A549 (cell line): ENCODE measurements around the gene TBX15. TPM values are rescaled to one million over a fixed set of nuclear protein-coding genes. Genes with fewer than 3 reads are reported as not detected.

Experiments used
- ATAC-seq, 2 experiments: fragments of 200-7000 bp in 1 of 2; fragments of >200 bp in 1 of 2; cut with Nextera tagmentation in 1 of 2; cut with Tn5 transposase in 1 of 2; 3 replicates each; pipeline versions ENCODE4 v1.8.0 to v1.9.1; 2018 to 2020; ENCODE audit warnings: mild to moderate bottlenecking in 1 of 2, moderate library complexity in 1 of 2
- CTCF ChIA-PET: fragments of 300-600 bp; sonication (Branson Sonifier 250); formaldehyde crosslinking; extraction: SDS; loops from one replicate; lab custom pipeline; 2021; ENCODE audit warnings: antibody characterized with exemption, inconsistent platforms; lab: Yijun Ruan, JAX
- POLR2A ChIA-PET: fragments of 350-600 bp; formaldehyde crosslinking; extraction: SDS; loops from one replicate; lab custom pipeline; 2021; ENCODE audit warnings: antibody characterized with exemption, inconsistent platforms; lab: Yijun Ruan, JAX
- DNase-seq, 2 experiments: peaks; one replicate each; pipeline versions ENCODE4 v3.0.0 to v3.0.0-alpha.2; 2011 to 2016; ENCODE audit warnings: low read depth in 1 of 2, low spot score in 1 of 2
- FAIRE-seq: peaks from 2 replicates; lab custom pipeline; 2011; peaks lifted over from hg19 to GRCh38; lab: Jason Lieb, UNC
- H3K27ac ChIP-seq, 2 experiments: fragments of >200 bp; sonication (Bioruptor Twin); formaldehyde crosslinking; 3 replicates each; pipeline ENCODE4 v1.5.1; 2016 to 2017
- H3K4me1 ChIP-seq: fragments of >200 bp; sonication (Bioruptor Twin); formaldehyde crosslinking; 3 replicates; pipeline ENCODE4 v1.6.1; 2016
- H3K4me2 ChIP-seq: fragments of >200 bp; sonication (Bioruptor Twin); formaldehyde crosslinking; 3 replicates; pipeline ENCODE4 v1.6.1; 2016
- H3K4me3 ChIP-seq: fragments of >200 bp; sonication (Bioruptor Twin); formaldehyde crosslinking; 3 replicates; pipeline ENCODE4 v1.5.1; 2016
- H3K9me3 ChIP-seq: fragments of >200 bp; sonication (Bioruptor Twin); formaldehyde crosslinking; 3 replicates; pipeline ENCODE4 v1.6.1; 2016
- BHLHE40 ChIP-seq: IDR thresholded peaks from 2 replicates; pipeline ENCODE4 v1.6.1; 2012; ENCODE audit warnings: low read depth, low read length, inconsistent platforms
- ESRRA ChIP-seq: fragments of 150-350 bp; IDR thresholded peaks from 2 replicates; pipeline ENCODE4 v1.6.1; 2014; ENCODE audit warnings: mild to moderate bottlenecking, low read length, borderline replicate concordance
- HDAC2 ChIP-seq: fragments of 200-600 bp; sonication (generic); IDR thresholded peaks from 2 replicates; pipeline ENCODE4 v1.6.1; 2016
- HOXA7 ChIP-seq: fragments of 250-450 bp; sonication (Bioruptor Pico); IDR thresholded peaks from 2 replicates; pipeline ENCODE4 v1.5.0; 2020; ENCODE audit warnings: mild to moderate bottlenecking, moderate library complexity
- HOXB13 ChIP-seq: fragments of 250-450 bp; sonication (Bioruptor Pico); IDR thresholded peaks from 2 replicates; pipeline ENCODE4 v1.5.0; 2020; ENCODE audit warnings: low read depth, mild to moderate bottlenecking, moderate library complexity
- HOXB5 ChIP-seq: fragments of 250-450 bp; sonication (Bioruptor Pico); IDR thresholded peaks from 2 replicates; pipeline ENCODE4 v1.5.0; 2020; ENCODE audit warnings: mild to moderate bottlenecking, moderate library complexity
- JUNB ChIP-seq: fragments of >200 bp; sonication (Bioruptor Twin); formaldehyde crosslinking; IDR thresholded peaks from 2 replicates; pipeline ENCODE4 v1.6.1; 2016
- KDM1A ChIP-seq: fragments of 200-600 bp; sonication (generic); IDR thresholded peaks from 2 replicates; pipeline ENCODE4 v1.6.1; 2016; ENCODE audit warnings: low read depth, mild to moderate bottlenecking
- MAFK ChIP-seq: fragments of 450-650 bp; IDR thresholded peaks from 2 replicates; pipeline ENCODE4 v1.6.1; 2014; ENCODE audit not compliant: partially characterized antibody
- MAZ ChIP-seq: fragments of 150-350 bp; IDR thresholded peaks from 2 replicates; pipeline ENCODE4 v1.6.1; 2014; ENCODE audit warnings: antibody characterized with exemption, low read depth, low read length, borderline replicate concordance
- RAD21 ChIP-seq, 2 experiments: fragments of >200 bp in 1 of 2; sonication (Bioruptor Twin) in 1 of 2; formaldehyde crosslinking in 1 of 2; IDR thresholded peaks in 1 of 2; conservative IDR thresholded peaks in 1 of 2; 2 replicates in 1 of 2; 3 replicates in 1 of 2; pipeline ENCODE4 v1.6.1; 2012 to 2018; ENCODE audit warnings: inconsistent platforms in 1 of 2
- RARB ChIP-seq: fragments of 250-450 bp; sonication (Bioruptor Pico); IDR thresholded peaks from 2 replicates; pipeline ENCODE4 v1.8.0; 2021; ENCODE audit warnings: mild to moderate bottlenecking, moderate library complexity
- RFX5 ChIP-seq: fragments of 450-650 bp; IDR thresholded peaks from 2 replicates; pipeline ENCODE4 v1.7.1; 2014; ENCODE audit warnings: antibody characterized with exemption, mild to moderate bottlenecking, moderate library complexity
- WGBS: methylation state at CpG from one replicate; pipeline ENCODE4 v1.1.6; 2017; ENCODE audit errors: missing lambda C conversion rate; 5-methylcytosine and 5-hydroxymethylcytosine counted together
- polyA plus RNA-seq, 4 experiments: library from polyadenylated mRNA; depleted of rRNA in 3 of 4; stranded (reverse); fragments of >200 nt; fragmentation: RNase III in 1 of 4; extraction: RNeasy Plus Mini Kit Qiagen cat#74134 plus additional on column Dnase treatment in 1 of 4; gene quantifications; 2 replicates in 3 of 4; 3 replicates in 1 of 4; pipeline ENCODE4 v1.2.3, GENCODE V29; 2011 to 2017
- TF ChIP-seq, protein P1 (sequence below): fragments of 200-600 bp; sonication (generic); IDR thresholded peaks from 2 replicates; pipeline ENCODE4 v1.6.1; 2016; ENCODE audit warnings: antibody characterized with exemption, mild to moderate bottlenecking, moderate library complexity
- TF ChIP-seq, protein P2 (sequence below): IDR thresholded peaks from 2 replicates; pipeline ENCODE4 v1.6.1; 2012
- TF ChIP-seq, protein P3 (sequence below): fragments of >200 bp; sonication (Bioruptor Twin); formaldehyde crosslinking; IDR thresholded peaks from 3 replicates; pipeline ENCODE4 v1.6.1; 2016
- TF ChIP-seq, protein P4 (sequence below): fragments of >200 bp; sonication (Bioruptor Twin); formaldehyde crosslinking; IDR thresholded peaks from 2 replicates; pipeline ENCODE4 v1.6.1; 2016
- TF ChIP-seq, protein P5 (sequence below): fragments of 450-650 bp; IDR thresholded peaks from 2 replicates; pipeline ENCODE4 v1.6.1; 2014; ENCODE audit warnings: antibody characterized with exemption

The TBX15 gene
- polyA plus RNA-seq, 2 of the 4 experiments (the other 2 are of a cell fraction): 0.04 TPM; not detected in 1

DNA sequence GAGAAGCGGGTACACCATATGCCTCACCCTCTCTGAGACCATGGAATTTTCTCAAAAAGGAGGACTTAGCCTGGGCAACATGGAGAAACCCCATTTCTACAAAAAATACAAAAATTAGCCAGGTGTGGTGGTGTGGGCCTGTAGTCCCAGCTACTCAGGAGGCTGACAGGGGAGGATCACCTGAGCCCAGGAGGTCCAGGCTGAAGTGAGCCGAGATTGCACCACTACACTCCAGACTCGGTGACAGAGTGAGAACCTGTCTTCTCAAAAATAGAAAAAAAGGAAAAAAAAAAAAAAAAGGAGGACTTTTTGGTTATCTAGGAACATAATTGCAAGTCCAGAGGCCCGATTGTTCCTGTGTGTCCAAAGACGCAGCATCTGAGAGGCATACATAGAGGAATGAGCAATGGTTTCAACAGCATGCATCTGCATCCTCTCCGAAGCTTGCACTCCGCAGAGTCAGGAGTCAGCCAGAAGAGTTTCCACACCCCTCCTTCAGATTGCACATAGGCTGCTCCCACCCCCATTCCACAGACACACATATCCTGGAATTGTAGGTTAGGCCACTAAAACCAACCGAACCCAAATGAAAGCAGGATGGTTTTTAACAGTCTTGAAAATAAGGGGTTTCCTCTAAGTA lies 2.5 kb upstream of the TBX15 start (continued):
- TF ChIP-seq, protein P1, sequence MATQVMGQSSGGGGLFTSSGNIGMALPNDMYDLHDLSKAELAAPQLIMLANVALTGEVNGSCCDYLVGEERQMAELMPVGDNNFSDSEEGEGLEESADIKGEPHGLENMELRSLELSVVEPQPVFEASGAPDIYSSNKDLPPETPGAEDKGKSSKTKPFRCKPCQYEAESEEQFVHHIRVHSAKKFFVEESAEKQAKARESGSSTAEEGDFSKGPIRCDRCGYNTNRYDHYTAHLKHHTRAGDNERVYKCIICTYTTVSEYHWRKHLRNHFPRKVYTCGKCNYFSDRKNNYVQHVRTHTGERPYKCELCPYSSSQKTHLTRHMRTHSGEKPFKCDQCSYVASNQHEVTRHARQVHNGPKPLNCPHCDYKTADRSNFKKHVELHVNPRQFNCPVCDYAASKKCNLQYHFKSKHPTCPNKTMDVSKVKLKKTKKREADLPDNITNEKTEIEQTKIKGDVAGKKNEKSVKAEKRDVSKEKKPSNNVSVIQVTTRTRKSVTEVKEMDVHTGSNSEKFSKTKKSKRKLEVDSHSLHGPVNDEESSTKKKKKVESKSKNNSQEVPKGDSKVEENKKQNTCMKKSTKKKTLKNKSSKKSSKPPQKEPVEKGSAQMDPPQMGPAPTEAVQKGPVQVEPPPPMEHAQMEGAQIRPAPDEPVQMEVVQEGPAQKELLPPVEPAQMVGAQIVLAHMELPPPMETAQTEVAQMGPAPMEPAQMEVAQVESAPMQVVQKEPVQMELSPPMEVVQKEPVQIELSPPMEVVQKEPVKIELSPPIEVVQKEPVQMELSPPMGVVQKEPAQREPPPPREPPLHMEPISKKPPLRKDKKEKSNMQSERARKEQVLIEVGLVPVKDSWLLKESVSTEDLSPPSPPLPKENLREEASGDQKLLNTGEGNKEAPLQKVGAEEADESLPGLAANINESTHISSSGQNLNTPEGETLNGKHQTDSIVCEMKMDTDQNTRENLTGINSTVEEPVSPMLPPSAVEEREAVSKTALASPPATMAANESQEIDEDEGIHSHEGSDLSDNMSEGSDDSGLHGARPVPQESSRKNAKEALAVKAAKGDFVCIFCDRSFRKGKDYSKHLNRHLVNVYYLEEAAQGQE: no peak

DNA sequence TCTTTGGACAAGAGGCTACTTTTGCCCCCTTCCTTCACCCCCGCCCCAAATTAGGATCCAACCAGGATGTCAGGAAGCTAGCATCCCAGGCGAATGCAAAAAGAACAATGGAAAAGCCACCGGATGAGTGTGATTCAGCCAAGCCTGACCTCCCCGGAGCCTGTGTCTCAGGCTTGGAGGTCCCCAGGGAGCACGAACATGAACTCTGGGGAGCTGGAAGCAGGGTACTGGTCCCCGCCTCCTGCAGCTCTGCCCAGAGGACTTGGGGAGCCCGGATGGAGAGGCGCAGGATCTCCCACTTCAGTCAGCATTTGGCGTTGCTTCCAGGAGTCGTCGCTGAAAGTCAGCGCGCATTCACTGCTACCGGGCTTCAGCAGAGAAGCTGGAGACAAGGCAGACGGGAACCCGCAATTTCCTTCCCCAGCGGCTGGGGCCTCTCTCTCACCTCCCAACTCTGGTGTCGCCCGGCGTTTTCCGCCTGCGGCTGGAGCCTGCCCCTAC lies 1.8 kb upstream of the TBX15 start:
- H3K9me3 ChIP-seq: no peaks in the 10 kb centered on the region
- TF ChIP-seq KDM1A: no peak
- TF ChIP-seq BHLHE40: no peak
- TF ChIP-seq, protein P2, sequence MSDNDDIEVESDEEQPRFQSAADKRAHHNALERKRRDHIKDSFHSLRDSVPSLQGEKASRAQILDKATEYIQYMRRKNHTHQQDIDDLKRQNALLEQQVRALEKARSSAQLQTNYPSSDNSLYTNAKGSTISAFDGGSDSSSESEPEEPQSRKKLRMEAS: no peak
- TF ChIP-seq MAFK: no peak
- no peak for TF ChIP-seq HOXB5
- TF ChIP-seq RARB (CRISPR knock-in tag): no peak
- TF ChIP-seq ESRRA: no peak
- TF ChIP-seq, protein P3, sequence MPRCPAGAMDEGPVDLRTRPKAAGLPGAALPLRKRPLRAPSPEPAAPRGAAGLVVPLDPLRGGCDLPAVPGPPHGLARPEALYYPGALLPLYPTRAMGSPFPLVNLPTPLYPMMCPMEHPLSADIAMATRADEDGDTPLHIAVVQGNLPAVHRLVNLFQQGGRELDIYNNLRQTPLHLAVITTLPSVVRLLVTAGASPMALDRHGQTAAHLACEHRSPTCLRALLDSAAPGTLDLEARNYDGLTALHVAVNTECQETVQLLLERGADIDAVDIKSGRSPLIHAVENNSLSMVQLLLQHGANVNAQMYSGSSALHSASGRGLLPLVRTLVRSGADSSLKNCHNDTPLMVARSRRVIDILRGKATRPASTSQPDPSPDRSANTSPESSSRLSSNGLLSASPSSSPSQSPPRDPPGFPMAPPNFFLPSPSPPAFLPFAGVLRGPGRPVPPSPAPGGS: no peak
- TF ChIP-seq, protein P4, sequence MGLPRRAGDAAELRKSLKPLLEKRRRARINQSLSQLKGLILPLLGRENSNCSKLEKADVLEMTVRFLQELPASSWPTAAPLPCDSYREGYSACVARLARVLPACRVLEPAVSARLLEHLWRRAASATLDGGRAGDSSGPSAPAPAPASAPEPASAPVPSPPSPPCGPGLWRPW: no peak
- DNase-seq (no peak), FAIRE-seq (no peak), ATAC-seq (no peak)
- H3K4me2 ChIP-seq: no peak overlapping the region
- 77% methylated on average over 19 of the region's 22 CpGs for WGBS
- no peak overlapping the region for H3K4me3 ChIP-seq
- no peaks in the 10 kb centered on the region for H3K4me1 ChIP-seq
- POLR2A ChIA-PET: no interaction called here
- no peak overlapping the region for H3K27ac ChIP-seq
- CTCF ChIA-PET: interaction anchor here (0.7 kb wide), 1 partner anchor 622 kb away, joined by 3 read pairs; no protein-coding TSS in a partner anchor

DNA sequence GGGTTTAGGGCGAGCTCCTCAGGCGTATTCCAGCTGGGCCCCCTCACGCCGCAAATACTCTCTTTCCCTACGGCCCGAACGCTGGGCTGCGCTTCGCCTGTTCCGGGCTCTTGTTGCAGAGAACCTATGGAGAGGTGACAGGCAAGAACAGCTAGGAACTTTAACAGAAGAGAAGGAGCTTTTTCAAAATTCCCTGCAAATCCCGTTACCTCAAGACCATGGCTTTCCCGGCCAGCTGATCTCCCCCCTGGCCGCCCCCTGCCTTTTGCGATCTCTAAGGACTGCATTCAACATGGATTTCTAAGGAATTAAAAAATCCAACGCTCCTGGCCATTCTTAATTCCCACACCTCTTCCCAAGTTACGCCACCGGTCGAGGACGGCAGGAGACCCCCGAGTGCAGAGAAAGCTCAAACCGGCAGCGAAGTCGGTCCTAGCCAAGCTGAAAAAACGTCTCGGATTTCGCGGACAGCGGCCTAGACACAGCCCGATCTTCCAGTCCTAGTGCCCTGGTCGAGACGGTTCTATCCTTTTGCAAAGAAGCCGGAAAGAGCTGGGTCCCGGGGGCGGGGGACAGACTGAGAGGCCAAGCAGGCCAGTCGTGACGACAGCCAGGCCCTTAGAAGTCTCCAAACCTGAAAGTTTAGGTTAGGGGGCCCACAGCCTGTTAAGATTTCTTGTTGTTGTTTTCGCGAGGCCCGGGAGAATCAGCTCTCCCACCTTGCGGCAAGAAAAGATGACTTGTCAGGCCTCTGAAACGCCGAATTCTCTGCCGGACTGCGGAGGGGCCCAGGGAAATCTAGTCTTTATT lies 1.1 kb upstream of the TBX15 start:
- ChIA-PET CTCF (interaction anchor here (0.7 kb wide), 1 partner anchor 621 kb away, joined by 3 read pairs; no protein-coding TSS in a partner anchor), POLR2A (no interaction called here)
- WGBS: 77% methylated on average over 44 of the region's 44 CpGs
- Histone ChIP-seq H3K4me2 (no peak overlapping the region), H3K9me3 (no peaks in the 10 kb centered on the region), H3K4me1 (no peaks in the 10 kb centered on the region), H3K4me3 (no peak overlapping the region), H3K27ac (no peak overlapping the region)
- ATAC-seq (no peak), FAIRE-seq (no peak), DNase-seq (no peak)
- TF ChIP-seq, protein P4: no peak
- no peak for TF ChIP-seq RFX5

DNA sequence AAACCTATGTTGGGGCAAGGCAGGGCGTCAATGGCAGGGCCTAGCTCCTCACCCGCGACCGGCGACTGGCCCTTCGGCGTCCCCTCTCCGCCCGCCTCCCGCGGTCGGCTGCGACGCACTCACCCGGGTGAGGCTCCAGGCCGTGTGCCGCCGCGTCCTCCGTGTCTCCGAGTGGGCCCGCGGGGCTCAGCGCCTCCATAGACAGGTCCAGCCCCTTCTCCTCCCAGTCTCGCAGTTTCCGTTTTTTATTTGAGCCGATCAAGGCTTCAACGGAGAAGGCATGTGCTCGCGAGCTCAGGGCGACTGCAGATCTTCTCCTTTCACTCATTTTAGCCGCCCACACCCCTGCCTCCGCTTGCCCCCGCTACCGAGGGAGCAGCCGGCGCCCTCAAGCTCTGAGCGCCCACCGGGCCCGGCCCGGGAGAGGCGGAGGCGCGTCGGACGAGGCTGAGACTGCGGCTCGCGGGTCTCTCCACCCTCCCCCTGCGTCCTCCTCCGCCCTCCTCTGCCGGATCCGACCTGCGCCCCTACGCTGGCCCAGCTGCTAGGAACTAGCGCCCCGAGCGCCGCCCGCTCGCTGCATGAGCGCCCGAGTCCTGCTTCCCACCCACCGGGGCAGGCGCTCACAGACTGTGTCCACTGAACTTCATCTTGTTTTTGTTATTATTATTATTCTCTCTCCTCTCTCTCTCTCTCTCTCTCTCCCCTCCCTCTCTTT lies 516 bp downstream of the TBX15 start:
- WGBS: 88% methylated on average over 62 of the region's 65 CpGs
- ATAC-seq (no peak), DNase-seq (no peak), FAIRE-seq (no peak)
- no peak overlapping the region for H3K27ac ChIP-seq
- H3K4me2 ChIP-seq: no peak overlapping the region
- POLR2A ChIA-PET: no interaction called here
- no peaks in the 10 kb centered on the region for H3K9me3 ChIP-seq
- H3K4me1 ChIP-seq: no peaks in the 10 kb centered on the region
- H3K4me3 ChIP-seq: no peak overlapping the region
- CTCF ChIA-PET: no interaction called here
- TF ChIP-seq, protein P5, sequence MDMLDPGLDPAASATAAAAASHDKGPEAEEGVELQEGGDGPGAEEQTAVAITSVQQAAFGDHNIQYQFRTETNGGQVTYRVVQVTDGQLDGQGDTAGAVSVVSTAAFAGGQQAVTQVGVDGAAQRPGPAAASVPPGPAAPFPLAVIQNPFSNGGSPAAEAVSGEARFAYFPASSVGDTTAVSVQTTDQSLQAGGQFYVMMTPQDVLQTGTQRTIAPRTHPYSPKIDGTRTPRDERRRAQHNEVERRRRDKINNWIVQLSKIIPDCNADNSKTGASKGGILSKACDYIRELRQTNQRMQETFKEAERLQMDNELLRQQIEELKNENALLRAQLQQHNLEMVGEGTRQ: no peak
- no peak for TF ChIP-seq MAZ
- TF ChIP-seq HOXA7 (CRISPR knock-in tag): no peak
- TF ChIP-seq RAD21 (conservative IDR thresholded peaks at IDR 0.05 in 1 of 2, IDR thresholded peaks at IDR 0.05 in 1 of 2): no peak
- TF ChIP-seq HDAC2: no peak
- TF ChIP-seq JUNB: no peak
- TF ChIP-seq HOXB13 (CRISPR knock-in tag): no peak
- TF ChIP-seq, protein P2: no peak
